Common myeloid progenitor, CD34-positive (primary cell): Measurements from ENCODE around the gene PPDPF.

Source experiments
- CTCF ChIA-PET: fragments of 350-600 bp; sonication (Branson Sonifier 250); formaldehyde crosslinking; loops from one replicate; lab custom pipeline; 2021; ENCODE audit warnings: antibody characterized with exemption; lab: Charles Lee
- POLR2A ChIA-PET: fragments of 350-600 bp; sonication (Branson Sonifier 250); formaldehyde crosslinking; loops from one replicate; lab custom pipeline; 2021; ENCODE audit warnings: antibody characterized with exemption; lab: Charles Lee
- DNase-seq, 3 donors: peaks; one replicate each; pipeline versions ENCODE4 v3.0.0 to v3.0.0-alpha.2; 2013
- H3K27ac ChIP-seq, 2 experiments: 1 replicate in 1 of 2; 2 replicates in 1 of 2; pipeline ENCODE4 v1.7.0; 2013; ENCODE audit warnings: inconsistent platforms in 2 of 2, low read length in 2 of 2, mild to moderate bottlenecking in 2 of 2, low read depth in 1 of 2, moderate library complexity in 1 of 2; ENCODE audit not compliant: severe bottlenecking in 2 of 2, insufficient read depth in 1 of 2, poor library complexity in 1 of 2
- H3K27me3 ChIP-seq, 5 experiments: replicated peaks in 2 of 5; 1 replicate in 3 of 5; 2 replicates in 2 of 5; pipeline versions ENCODE4 v1.6.1 to v1.7.0; 2013; ENCODE audit warnings: low read length in 4 of 5, mild to moderate bottlenecking in 2 of 5, moderate library complexity in 2 of 5, inconsistent platforms in 1 of 5; ENCODE audit not compliant: insufficient read depth in 5 of 5, control insufficient read depth in 4 of 5
- H3K36me3 ChIP-seq, 4 experiments: 1 replicate in 2 of 4; 2 replicates in 2 of 4; pipeline versions ENCODE4 v1.6.1 to v1.7.0; 2013; ENCODE audit warnings: low read length in 3 of 4, control low read depth in 1 of 4, mild to moderate bottlenecking in 1 of 4; ENCODE audit not compliant: control insufficient read depth in 4 of 4, insufficient read depth in 4 of 4
- H3K4me1 ChIP-seq, 4 experiments: 1 replicate in 3 of 4; 2 replicates in 1 of 4; pipeline versions ENCODE4 v1.6.1 to v1.7.1; 2013; ENCODE audit warnings: low read length in 3 of 4, mild to moderate bottlenecking in 3 of 4, control low read depth in 1 of 4, inconsistent platforms in 1 of 4, moderate library complexity in 1 of 4; ENCODE audit not compliant: control insufficient read depth in 4 of 4, insufficient read depth in 4 of 4; ENCODE audit errors: control extremely low read depth in 1 of 4
- H3K4me3 ChIP-seq, 7 experiments: 1 replicate in 4 of 7; 2 replicates in 3 of 7; pipeline versions ENCODE4 v1.5.1 to v1.7.0; 2013; ENCODE audit warnings: mild to moderate bottlenecking in 7 of 7, low read length in 6 of 7, moderate library complexity in 6 of 7, inconsistent platforms in 2 of 7, low read depth in 2 of 7, control low read depth in 1 of 7; ENCODE audit not compliant: insufficient read depth in 4 of 7, control insufficient read depth in 1 of 7; ENCODE audit errors: extremely low read depth in 1 of 7
- H3K9me3 ChIP-seq, 5 experiments: 1 replicate in 4 of 5; 2 replicates in 1 of 5; pipeline versions ENCODE4 v1.6.1 to v1.7.1; 2013; ENCODE audit warnings: low read length in 4 of 5, mild to moderate bottlenecking in 2 of 5, inconsistent platforms in 1 of 5, low read depth in 1 of 5, moderate library complexity in 1 of 5; ENCODE audit not compliant: control insufficient read depth in 4 of 5, insufficient read depth in 2 of 5; ENCODE audit errors: control extremely low read depth in 1 of 5
- WGBS: methylation state at CpG from one replicate; pipeline ENCODE4 v1.1.5; 2013; ENCODE audit not compliant: insufficient coverage; 5-methylcytosine and 5-hydroxymethylcytosine counted together

Gene PPDPF

DNA sequence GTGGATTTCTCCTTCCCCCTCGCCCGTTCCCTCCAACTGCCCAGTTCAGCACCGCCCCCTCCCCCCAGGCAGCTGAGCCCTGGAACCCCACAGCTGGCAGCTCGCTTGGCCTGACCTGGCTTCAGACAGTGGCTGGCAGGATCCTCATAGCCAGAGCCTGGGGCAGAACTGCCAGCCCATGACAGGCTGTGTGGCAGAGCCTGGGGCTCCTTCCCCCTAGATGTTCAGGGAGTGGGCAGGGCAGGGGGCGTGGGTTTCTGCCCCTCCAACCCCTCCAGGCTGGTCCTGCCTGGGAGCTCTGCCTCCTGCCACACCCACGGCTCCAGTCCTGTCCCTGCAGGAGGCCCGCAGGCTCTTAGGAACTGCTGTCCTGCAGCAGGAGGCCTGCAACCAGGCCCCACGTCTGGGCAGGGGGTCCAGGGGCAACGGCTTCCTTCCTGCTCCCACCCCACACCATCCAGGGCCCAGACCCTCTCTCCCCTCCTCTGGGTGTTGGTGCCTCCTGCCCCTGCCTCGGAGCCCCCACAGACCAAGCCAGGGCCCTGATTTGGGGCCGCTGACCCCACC, 38.5 kb upstream of the PPDPF start:
- Histone ChIP-seq H3K36me3 (no peaks in the 10 kb centered on the region), H3K27ac (no peak overlapping the region), H3K9me3 (peaks cover 0 to 4% (median 0%) of the 10 kb centered on the region in 5 experiments), H3K27me3 (peaks cover 0 to 74% (median 14%) of the 10 kb centered on the region in 5 experiments), H3K4me1 (peaks cover 0 to 7% (median 3%) of the 10 kb centered on the region in 4 experiments), H3K4me3 (no peak overlapping the region)
- no peak for DNase-seq
- POLR2A ChIA-PET, result no interaction called here
- 77% methylated on average over 5 of the region's 11 CpGs for WGBS
- CTCF ChIA-PET, result interaction anchor here (1.1 to 1.6 kb wide), 2 partner anchors 11 to 15 kb away, joined by 3 read pairs; no protein-coding TSS in a partner anchor

GRCh38 chr20:63483834-63484233, 36.7 kb upstream of the PPDPF start:
- ChIA-PET CTCF (interaction anchor here (0.8 to 2.3 kb wide), 4 partner anchors 10 to 341 kb away, joined by 3 to 12 read pairs (median 3); no protein-coding TSS in a partner anchor), POLR2A (interaction anchor here (0.6 kb wide), 1 partner anchor 13 kb away, joined by 3 read pairs; no protein-coding TSS in a partner anchor)
- Histone ChIP-seq H3K4me1 (peaks cover 0 to 10% (median 3%) of the 10 kb centered on the region in 4 experiments), H3K4me3 (no peak overlapping the region), H3K36me3 (no peaks in the 10 kb centered on the region), H3K27ac (no peak overlapping the region), H3K9me3 (peaks cover 0 to 4% (median 0%) of the 10 kb centered on the region in 5 experiments), H3K27me3 (peaks cover 0 to 71% (median 12%) of the 10 kb centered on the region in 5 experiments)
- no peak for DNase-seq
- 73% methylated on average over 7 of the region's 12 CpGs for WGBS

DNA sequence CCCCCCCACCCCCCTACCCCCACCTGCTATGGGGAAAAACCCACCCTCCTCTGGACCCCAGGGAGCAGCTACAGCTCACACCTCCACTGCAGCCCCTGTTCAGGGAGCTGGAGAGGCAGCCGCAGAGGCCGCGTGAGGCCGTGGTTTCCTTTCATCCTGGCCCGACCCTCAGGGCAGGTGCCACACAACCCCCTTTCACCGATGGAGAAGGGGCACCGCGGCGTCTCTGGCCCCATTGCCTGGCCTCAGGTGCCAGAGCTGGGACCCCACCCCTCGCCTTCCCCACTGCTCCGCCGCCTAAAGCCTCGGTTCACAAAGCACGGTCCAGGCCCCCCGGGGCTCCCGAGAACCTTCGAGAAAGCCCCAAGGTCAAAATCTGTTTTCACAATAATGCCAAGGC, 36.3 kb upstream of the PPDPF start:
- no peak overlapping the region for H3K27ac ChIP-seq
- no peak for DNase-seq
- H3K27me3 ChIP-seq, result peaks cover 0 to 71% (median 13%) of the 10 kb centered on the region in 5 experiments
- H3K9me3 ChIP-seq, result peaks cover 0 to 4% (median 0%) of the 10 kb centered on the region in 5 experiments
- WGBS, result 50% methylated on average over 16 of the region's 17 CpGs
- ChIA-PET POLR2A (interaction anchor here (0.6 kb wide), 1 partner anchor 12 kb away, joined by 3 read pairs; no protein-coding TSS in a partner anchor), CTCF (interaction anchor here (0.7 to 2.3 kb wide), 5 partner anchors 9 to 342 kb away, joined by 3 to 12 read pairs (median 3); no protein-coding TSS in a partner anchor)
- peaks cover 0 to 10% (median 3%) of the 10 kb centered on the region in 4 experiments for H3K4me1 ChIP-seq
- H3K36me3 ChIP-seq, result no peaks in the 10 kb centered on the region
- no peak overlapping the region for H3K4me3 ChIP-seq

DNA sequence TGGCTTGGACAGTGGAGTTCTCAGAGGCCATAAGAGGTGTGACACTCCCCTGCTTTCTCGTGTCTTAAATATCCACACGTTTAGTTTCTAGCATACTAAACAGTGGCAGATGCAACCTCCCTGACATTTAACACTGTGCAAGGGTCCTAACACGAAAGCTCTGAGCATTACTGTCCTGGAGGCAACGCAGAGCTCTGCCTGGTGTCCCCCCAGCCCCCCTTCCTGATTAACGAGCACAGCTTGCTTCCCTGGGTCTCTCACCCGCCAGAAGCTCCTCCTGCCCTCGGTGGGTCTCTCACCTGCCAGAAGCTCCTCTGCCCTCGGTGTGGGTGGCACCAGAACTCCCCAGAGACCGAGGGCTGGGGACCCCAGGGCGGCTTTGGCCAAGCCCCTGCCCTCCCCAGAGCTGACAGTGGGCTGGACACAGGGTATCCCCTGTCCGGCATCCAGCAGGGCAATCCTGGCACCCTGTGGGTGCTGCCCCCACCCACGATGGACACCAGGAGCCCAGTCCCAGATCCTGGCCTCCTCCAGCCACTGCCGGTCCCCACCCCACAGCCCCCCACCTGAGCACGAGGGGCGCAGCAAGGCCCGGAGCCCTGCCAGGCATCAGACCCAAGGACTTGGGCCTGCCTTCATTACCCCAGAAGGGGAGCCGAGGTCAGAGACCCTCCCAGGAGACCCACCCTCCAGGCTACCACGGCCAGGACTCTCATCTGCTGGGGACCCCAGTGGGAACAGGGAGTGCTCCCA, 35.7 kb upstream of the PPDPF start:
- ChIA-PET CTCF (interaction anchor here (0.7 to 2.3 kb wide), 5 partner anchors 9 to 342 kb away, joined by 3 to 12 read pairs (median 3); no protein-coding TSS in a partner anchor), POLR2A (interaction anchor here (0.6 kb wide), 1 partner anchor 12 kb away, joined by 3 read pairs; no protein-coding TSS in a partner anchor)
- Histone ChIP-seq H3K4me1 (peaks cover 0 to 10% (median 3%) of the 10 kb centered on the region in 4 experiments), H3K27ac (no peak overlapping the region), H3K9me3 (peaks cover 0 to 4% (median 0%) of the 10 kb centered on the region in 5 experiments), H3K36me3 (no peaks in the 10 kb centered on the region), H3K4me3 (no peak overlapping the region), H3K27me3 (peaks cover 0 to 72% (median 14%) of the 10 kb centered on the region in 5 experiments)
- DNase-seq, result no peak
- 82% methylated on average over 11 of the region's 18 CpGs for WGBS

GRCh38 chr20:63486300-63486855, 34.2 kb upstream of the PPDPF start:
- Histone ChIP-seq H3K4me1 (peaks cover 0 to 10% (median 3%) of the 10 kb centered on the region in 4 experiments), H3K27ac (no peak overlapping the region), H3K9me3 (peaks cover 0 to 4% (median 0%) of the 10 kb centered on the region in 5 experiments), H3K27me3 (peaks cover 0 to 76% (median 20%) of the 10 kb centered on the region in 5 experiments), H3K36me3 (no peaks in the 10 kb centered on the region), H3K4me3 (no peak overlapping the region)
- CTCF ChIA-PET, result no interaction called here
- 94% methylated on average over 16 of the region's 17 CpGs for WGBS
- DNase-seq, result no peak
- POLR2A ChIA-PET, result no interaction called here

- WGBS, result 74% methylated on average over 6 of the region's 14 CpGs
- H3K36me3 ChIP-seq, result no peaks in the 10 kb centered on the region
- DNase-seq, result no peak
- peaks cover 0 to 4% (median 0%) of the 10 kb centered on the region in 5 experiments for H3K9me3 ChIP-seq
- H3K4me3 ChIP-seq, result no peak overlapping the region
- peaks cover 0 to 69% (median 17%) of the 10 kb centered on the region in 5 experiments for H3K27me3 ChIP-seq
- POLR2A ChIA-PET, result no interaction called here
- CTCF ChIA-PET, result no interaction called here
- H3K4me1 ChIP-seq, result peaks cover 0 to 10% (median 3%) of the 10 kb centered on the region in 4 experiments
- H3K27ac ChIP-seq, result no peak overlapping the region
These were observed 33.3 kb upstream of the PPDPF start for GRCh38 chr20:63487116-63487764.
